Liver (tissue), 9 donors: Measurements from ENCODE around the gene GRIPAP1. TPM values are rescaled to one million over a fixed set of nuclear protein-coding genes. Genes with fewer than 3 reads are reported as not detected.

ENCODE experiments used
- DNase-seq: peaks from one replicate; pipeline ENCODE4 v3.0.0-alpha.2; 2017; ENCODE audit warnings: low spot score
- H3K27ac ChIP-seq, 2 donors: one replicate each; pipeline ENCODE4 v1.7.0; 2013; ENCODE audit warnings: inconsistent platforms in 2 of 2, low read length in 2 of 2, control low read depth in 1 of 2, low read depth in 1 of 2, mild to moderate bottlenecking in 1 of 2
- H3K27me3 ChIP-seq, 4 donors: one replicate each; pipeline versions ENCODE4 v1.6.1 to v1.7.0; 2013; ENCODE audit warnings: low read length in 3 of 4, inconsistent platforms in 1 of 4, mild to moderate bottlenecking in 1 of 4, moderate library complexity in 1 of 4; ENCODE audit not compliant: control insufficient read depth in 4 of 4, insufficient read depth in 4 of 4
- H3K36me3 ChIP-seq, 4 donors: one replicate each; pipeline versions ENCODE4 v1.6.1 to v1.7.0; 2013; ENCODE audit warnings: low read length in 3 of 4, mild to moderate bottlenecking in 3 of 4, low read depth in 1 of 4, moderate library complexity in 1 of 4; ENCODE audit not compliant: control insufficient read depth in 4 of 4, insufficient read depth in 3 of 4
- H3K4me1 ChIP-seq, 4 donors: one replicate each; pipeline versions ENCODE4 v1.6.1 to v1.7.0; 2013; ENCODE audit warnings: low read length in 3 of 4, mild to moderate bottlenecking in 3 of 4, moderate library complexity in 1 of 4; ENCODE audit not compliant: control insufficient read depth in 4 of 4, insufficient read depth in 4 of 4
- H3K4me3 ChIP-seq, 3 donors: one replicate each; pipeline versions ENCODE4 v1.6.1 to v1.7.0; 2013; ENCODE audit warnings: low read length in 3 of 3, control low read depth in 1 of 3, low read depth in 1 of 3, mild to moderate bottlenecking in 1 of 3
- H3K9ac ChIP-seq, 2 donors: one replicate each; pipeline ENCODE4 v1.7.0; 2013; ENCODE audit warnings: low read length in 2 of 2, mild to moderate bottlenecking in 2 of 2, moderate library complexity in 2 of 2, control low read depth in 1 of 2, low read depth in 1 of 2
- H3K9me3 ChIP-seq, 4 donors: one replicate each; pipeline versions ENCODE4 v1.6.1 to v1.7.0; 2013; ENCODE audit warnings: low read length in 3 of 4; ENCODE audit not compliant: control insufficient read depth in 4 of 4
- CTCF ChIP-seq: fragments of 150-350 bp; IDR thresholded peaks from 2 replicates; pipeline ENCODE4 v1.5.1; 2017; ENCODE audit warnings: improper control_type of control experiment, low read depth, low read length; ENCODE audit not compliant: missing input control
- EGR1 ChIP-seq, 2 donors: IDR thresholded peaks; 2 replicates each; pipeline ENCODE4 v1.6.1; 2016 to 2018; ENCODE audit warnings: antibody characterized with exemption in 2 of 2, low read depth in 2 of 2
- FOXA1 ChIP-seq: IDR thresholded peaks from 2 replicates; pipeline ENCODE4 v1.6.1; 2016; ENCODE audit warnings: antibody characterized with exemption
- FOXA2 ChIP-seq: IDR thresholded peaks from 2 replicates; pipeline ENCODE4 v1.6.1; 2016; ENCODE audit warnings: antibody characterized with exemption
- GABPA ChIP-seq, 2 donors: IDR thresholded peaks in 1 of 2; conservative IDR thresholded peaks in 1 of 2; 2 replicates each; pipeline ENCODE4 v1.6.1; 2016; ENCODE audit warnings: antibody characterized with exemption in 2 of 2, mild to moderate bottlenecking in 1 of 2, moderate library complexity in 1 of 2
- HNF4A ChIP-seq, 2 donors: conservative IDR thresholded peaks; 2 replicates each; pipeline ENCODE4 v1.6.1; 2016; ENCODE audit warnings: antibody characterized with exemption in 2 of 2, mild to moderate bottlenecking in 2 of 2
- HNF4G ChIP-seq: IDR thresholded peaks from 2 replicates; pipeline ENCODE4 v1.6.1; 2016; ENCODE audit warnings: antibody characterized with exemption
- JUND ChIP-seq, 2 donors: IDR thresholded peaks; 2 replicates each; pipeline ENCODE4 v1.6.1; 2016; ENCODE audit warnings: antibody characterized with exemption in 2 of 2
- NR2F2 ChIP-seq: IDR thresholded peaks from 2 replicates; pipeline ENCODE4 v1.6.1; 2016; ENCODE audit warnings: antibody characterized with exemption
- RAD21 ChIP-seq, 2 donors: IDR thresholded peaks; 2 replicates each; pipeline ENCODE4 v1.6.1; 2016; ENCODE audit warnings: antibody characterized with exemption in 2 of 2, mild to moderate bottlenecking in 2 of 2
- REST ChIP-seq: IDR thresholded peaks from 2 replicates; pipeline ENCODE4 v1.6.1; 2016; ENCODE audit warnings: antibody characterized with exemption, mild to moderate bottlenecking
- RXRA ChIP-seq, 2 donors: IDR thresholded peaks; 2 replicates each; pipeline ENCODE4 v1.6.1; 2017 to 2018; ENCODE audit warnings: antibody characterized with exemption in 2 of 2, mild to moderate bottlenecking in 1 of 2
- SP1 ChIP-seq: IDR thresholded peaks from 2 replicates; pipeline ENCODE4 v1.6.1; 2018; ENCODE audit warnings: antibody characterized with exemption, mild to moderate bottlenecking
- TAF1 ChIP-seq: conservative IDR thresholded peaks from 2 replicates; pipeline ENCODE4 v1.6.1; 2016; ENCODE audit warnings: antibody characterized with exemption, mild to moderate bottlenecking
- YY1 ChIP-seq: IDR thresholded peaks from 2 replicates; pipeline ENCODE4 v1.6.1; 2016; ENCODE audit warnings: antibody characterized with exemption, mild to moderate bottlenecking
- ZBTB33 ChIP-seq: IDR thresholded peaks from 2 replicates; pipeline ENCODE4 v1.6.1; 2016; ENCODE audit warnings: antibody characterized with exemption
- WGBS: extraction: QIAGEN DNeasy Blood & Tissue Kit; methylation state at CpG from one replicate; pipeline ENCODE4 v1.1.7; 2013; 5-methylcytosine and 5-hydroxymethylcytosine counted together
- polyA plus RNA-seq, 2 donors: library from polyadenylated mRNA; stranded (reverse) in 1 of 2; unstranded in 1 of 2; fragments of 200-250 nt in 1 of 2; fragments of >200 nt in 1 of 2; fragmentation: Nextera tagmentation in 1 of 2; extraction: Ambion mirVana in 1 of 2; gene quantifications; one replicate each; pipeline versions ENCODE4 v1.2.1 to v1.2.3, GENCODE V29; 2013 to 2015
- total RNA-seq, 2 donors: library from RNA; depleted of rRNA; stranded (reverse); fragments of >200 nt; gene quantifications; one replicate each; pipeline ENCODE4 v1.2.3, GENCODE V29; 2014
- donor health status: healthy.
- donor health status: healthy.
- donor health status: healthy.
- donor health status: healthy.
- donor health status: healthy.

Gene GRIPAP1
- total and polyA plus RNA-seq, 4 donors = 14.1 to 21.3 (median 16.4) TPM

DNA sequence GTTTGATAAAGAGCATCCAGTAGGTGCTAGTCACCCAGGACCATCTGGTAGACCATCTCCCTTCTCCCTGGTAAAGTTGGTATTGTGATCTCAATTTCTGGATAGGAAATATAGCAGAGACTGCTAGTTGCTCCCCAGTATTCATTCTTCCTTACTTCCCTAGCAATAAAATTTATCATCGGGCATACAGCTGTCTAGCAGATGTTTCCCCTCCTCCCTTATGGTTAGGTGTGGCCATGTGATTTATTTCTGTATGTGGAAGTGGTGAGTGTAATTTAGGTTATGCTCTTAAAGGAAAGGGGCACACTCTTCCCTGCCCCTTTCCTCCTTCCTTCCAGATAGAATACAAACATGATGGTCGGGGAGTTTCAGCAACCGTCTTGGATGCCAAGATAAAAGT lies 18.2 kb downstream of the GRIPAP1 start:
- H3K27me3 ChIP-seq = no peaks in the 10 kb centered on the region
- no peak overlapping the region for H3K9ac ChIP-seq
- H3K27ac ChIP-seq = no peak overlapping the region
- no peak overlapping the region for H3K4me3 ChIP-seq
- no peak for TF ChIP-seq JUND (IDR thresholded peaks at IDR 0.05)
- no peak for TF ChIP-seq RAD21 (IDR thresholded peaks at IDR 0.05)
- no peak for TF ChIP-seq HNF4A (conservative IDR thresholded peaks at IDR 0.05)
- TF ChIP-seq NR2F2 = no peak
- TF ChIP-seq RXRA (IDR thresholded peaks at IDR 0.05) = no peak
- no peak for TF ChIP-seq GABPA (IDR thresholded peaks at IDR 0.05 in 1 of 2, conservative IDR thresholded peaks at IDR 0.05 in 1 of 2)
- no peak for TF ChIP-seq YY1
- no peak for TF ChIP-seq HNF4G
- no peak for TF ChIP-seq FOXA2
- TF ChIP-seq SP1 = no peak
- no peak for TF ChIP-seq ZBTB33
- TF ChIP-seq CTCF = no peak
- no peak for TF ChIP-seq EGR1 (IDR thresholded peaks at IDR 0.05; ENCODE audit: low read depth in 2 of 2)
- TF ChIP-seq REST = no peak
- DNase-seq = no peak
- H3K36me3 ChIP-seq = peaks cover 14 to 51% (median 21%) of the 10 kb centered on the region in 4 donors
- H3K9me3 ChIP-seq = no peaks in the 10 kb centered on the region
- no peaks in the 10 kb centered on the region for H3K4me1 ChIP-seq
- 94% methylated on average over 3 of the region's 3 CpGs for WGBS

DNA sequence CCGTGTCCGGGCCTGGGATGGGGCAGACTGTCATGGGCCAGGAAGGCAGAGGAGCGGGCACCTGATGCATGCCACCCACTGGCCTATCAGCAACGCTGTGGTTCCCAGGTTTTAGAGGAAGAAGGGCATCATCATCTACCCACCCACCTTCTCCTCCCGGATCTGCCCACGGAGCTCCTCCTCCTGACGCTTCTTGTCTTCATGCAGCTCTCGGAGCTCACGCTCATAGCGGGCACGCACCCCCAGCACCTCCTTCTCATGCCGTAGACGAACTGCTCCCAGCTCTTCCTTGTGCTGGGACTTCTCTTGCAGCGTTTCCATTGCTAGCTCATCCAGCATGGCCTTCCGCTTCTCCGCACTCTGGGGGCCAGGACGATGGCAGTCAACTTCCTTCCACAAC lies 19.0 kb downstream of the GRIPAP1 start:
- Histone ChIP-seq H3K9ac (no peak overlapping the region), H3K27me3 (no peaks in the 10 kb centered on the region), H3K4me3 (no peak overlapping the region), H3K36me3 (peaks cover 14 to 49% (median 23%) of the 10 kb centered on the region in 4 donors), H3K4me1 (no peaks in the 10 kb centered on the region), H3K9me3 (no peaks in the 10 kb centered on the region), H3K27ac (no peak overlapping the region)
- 93% methylated on average over 17 of the region's 17 CpGs for WGBS
- no peak for DNase-seq
- no peak for TF ChIP-seq JUND (IDR thresholded peaks at IDR 0.05)
- no peak for TF ChIP-seq HNF4G
- no peak for TF ChIP-seq EGR1 (IDR thresholded peaks at IDR 0.05; ENCODE audit: low read depth in 2 of 2)
- TF ChIP-seq CTCF = no peak
- TF ChIP-seq HNF4A (conservative IDR thresholded peaks at IDR 0.05) = no peak
- no peak for TF ChIP-seq REST
- no peak for TF ChIP-seq FOXA1
- no peak for TF ChIP-seq SP1
- no peak for TF ChIP-seq TAF1
- no peak for TF ChIP-seq ZBTB33
- TF ChIP-seq YY1 = no peak
- TF ChIP-seq RXRA (IDR thresholded peaks at IDR 0.05) = no peak
